ENCODE results near the gene NAV1. TPM values are rescaled to one million over a fixed set of nuclear protein-coding genes. Genes with fewer than 3 reads are reported as not detected.
"Not testable (repeated sequence)": the region's sequence is repeated elsewhere in the genome, so short reads cannot be mapped to it uniquely, and the experiment has no call there.

NAV1 gene
- total RNA-seq, 1 donor from 2014 or later: 63.3 TPM

DNA sequence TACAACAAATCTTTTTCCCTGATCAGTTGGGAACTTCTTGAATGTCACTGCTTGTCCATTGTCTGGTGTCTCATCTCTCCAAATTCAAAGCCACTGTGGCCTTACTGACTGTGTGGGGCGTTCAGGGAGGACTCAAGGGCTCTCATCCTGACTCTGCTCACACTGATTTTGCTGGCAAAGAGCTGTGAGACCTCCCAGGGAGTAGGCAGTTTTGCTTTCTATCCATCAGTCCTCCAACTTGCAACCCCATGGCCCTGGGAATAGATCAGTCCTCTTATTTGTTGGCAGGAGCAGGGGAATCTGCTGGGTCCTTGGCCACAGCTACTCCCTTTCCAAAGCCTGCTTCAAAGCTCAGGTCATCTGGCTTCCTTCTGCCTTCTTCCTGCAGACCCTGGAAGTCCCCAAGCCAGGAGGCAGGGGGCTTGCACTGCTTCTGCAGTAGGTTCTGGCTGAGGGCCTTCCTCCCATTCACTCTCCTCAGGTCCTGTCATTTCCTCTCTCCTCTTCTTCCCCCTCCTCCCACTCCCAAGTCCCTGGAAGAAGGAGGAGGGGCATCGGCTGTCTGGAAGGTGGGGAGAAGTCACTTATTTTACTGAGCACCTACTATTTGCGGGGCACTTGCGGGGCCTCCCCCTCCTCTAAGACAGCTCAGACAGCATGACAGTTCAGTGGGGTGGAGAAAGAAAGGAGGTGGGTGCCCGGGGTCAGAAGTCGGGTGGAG lies 876 bp upstream of the NAV1 start:
- no peak for DNase-seq
- intact Hi-C loops (cut with micrococcal nuclease): no loop called here
- no peak for ATAC-seq

DNA sequence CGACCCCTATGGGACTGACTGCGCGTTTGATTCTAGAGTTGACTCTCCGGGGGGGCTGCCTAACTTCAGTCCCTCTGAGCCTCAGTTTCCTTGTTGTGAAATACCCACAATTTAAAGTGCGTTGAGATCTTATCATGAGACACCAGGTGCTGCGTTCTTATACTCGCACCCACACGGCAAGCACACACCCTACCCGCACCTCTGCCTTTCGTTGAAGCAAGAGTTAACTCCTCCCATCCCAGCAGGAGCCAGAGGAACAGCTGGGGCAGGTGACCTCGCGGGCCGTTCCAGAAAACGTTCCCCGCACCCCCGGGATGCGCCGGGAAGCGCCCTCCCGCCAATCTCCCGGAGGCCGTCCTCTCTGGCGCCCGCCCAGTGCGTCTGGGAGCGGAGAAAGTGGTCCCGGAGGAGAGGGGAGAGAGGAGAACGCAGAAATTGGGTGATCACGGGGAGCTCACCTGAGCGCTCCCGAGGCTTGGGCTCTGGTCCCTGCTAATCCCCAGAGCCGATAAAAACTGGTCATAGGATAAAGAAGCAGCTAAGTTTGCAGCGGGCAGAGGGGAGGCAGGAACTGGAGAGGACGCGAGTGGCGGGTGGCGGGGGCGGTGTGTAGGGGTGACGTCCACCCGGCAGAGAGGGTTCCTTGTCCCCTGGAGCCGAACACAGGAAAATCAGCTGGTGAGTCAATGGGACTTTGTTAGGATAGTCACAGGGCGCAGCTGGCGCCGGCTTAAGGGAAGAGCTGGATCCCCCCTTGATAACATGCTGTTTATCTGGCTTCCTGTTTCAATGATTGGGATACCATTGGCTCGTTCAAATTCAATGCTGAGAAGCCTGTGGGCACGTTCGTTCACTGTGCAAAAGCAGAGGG lies 869 bp downstream of the NAV1 start:
- intact Hi-C loops (cut with micrococcal nuclease): no loop called here
- ATAC-seq: peak; percentile 21
- peak; percentile 65 for DNase-seq

DNA sequence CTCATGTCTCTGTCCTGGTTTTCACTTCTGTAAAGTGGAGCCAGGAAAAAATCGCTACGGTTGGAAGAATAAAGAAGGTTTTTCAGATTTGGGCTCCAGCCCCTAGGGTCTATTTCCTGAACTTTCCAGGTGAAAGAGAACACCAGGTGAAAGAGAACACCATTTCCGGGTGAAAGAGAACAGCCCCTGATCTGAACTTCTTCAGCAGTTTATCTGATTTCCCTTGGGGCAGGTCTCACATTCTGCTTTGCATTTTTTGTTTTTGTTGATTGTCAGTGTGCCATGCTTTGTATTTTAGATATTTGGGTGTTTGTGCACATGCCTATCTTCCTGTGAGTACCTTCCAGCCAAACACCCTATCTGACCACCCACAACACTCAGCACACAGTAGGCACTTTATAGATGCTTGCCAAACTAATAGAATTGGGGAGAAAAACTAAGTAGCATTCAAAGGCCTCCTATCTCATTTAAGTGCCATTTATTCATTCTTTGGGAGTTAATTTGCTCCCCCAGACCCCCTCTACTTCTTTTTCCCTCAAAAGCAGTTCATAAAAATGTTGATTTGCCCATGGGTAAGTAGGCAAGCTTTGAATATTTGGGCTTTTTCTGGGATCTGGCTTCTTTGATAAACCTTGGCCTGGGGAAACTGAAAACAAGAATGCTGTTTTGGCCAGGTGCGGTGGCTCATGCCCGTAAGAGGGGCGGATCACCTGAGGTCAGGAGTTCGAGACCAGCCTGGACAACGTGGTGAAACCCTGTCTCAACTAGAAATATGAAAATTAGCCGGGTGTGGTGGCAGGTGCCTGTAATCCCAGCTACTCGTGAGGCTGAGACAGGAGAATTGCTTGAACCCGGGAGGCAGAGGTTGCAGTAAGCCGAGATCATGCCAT lies 2.2 kb downstream of the NAV1 start:
- DNase-seq (no peak), ATAC-seq (no peak)
- intact Hi-C loops (cut with micrococcal nuclease): no loop called here

DNA sequence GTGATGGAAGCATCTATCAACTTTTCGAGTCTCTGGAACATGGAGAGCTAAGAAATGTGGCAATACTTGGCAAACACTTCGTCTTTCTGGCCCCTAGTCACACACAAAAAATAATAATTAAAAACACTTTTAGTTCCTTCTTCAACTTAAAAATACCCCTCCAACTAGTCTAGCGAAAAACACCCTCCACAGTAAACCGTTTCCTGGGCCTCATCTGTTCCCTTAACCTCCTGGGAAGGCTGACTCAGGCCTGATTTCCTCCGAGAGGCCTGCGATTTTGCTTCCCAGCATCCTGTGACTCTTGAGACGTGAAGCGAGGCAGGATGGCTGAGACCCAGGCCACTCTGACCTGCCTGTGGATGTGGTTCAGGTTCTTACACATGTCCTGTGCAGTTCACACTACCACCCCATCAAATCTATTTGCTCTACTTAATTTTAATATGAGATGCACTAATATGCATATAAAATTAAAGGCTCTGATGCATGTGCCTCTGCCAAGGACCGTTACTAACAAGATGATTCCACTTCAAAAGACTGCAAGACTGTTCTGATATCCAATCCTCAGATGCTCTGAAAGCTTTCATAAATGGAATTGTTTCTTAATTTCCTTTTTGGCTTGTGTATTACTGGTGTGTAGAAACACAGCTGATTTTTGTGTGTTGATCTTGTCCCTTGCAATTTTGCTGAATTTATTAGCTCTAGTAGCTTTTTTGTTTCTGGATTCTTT lies 3.5 kb downstream of the NAV1 start:
- DNase-seq (no peak), ATAC-seq (peak; percentile 16)
- intact Hi-C loops (cut with micrococcal nuclease): no loop called here

DNA sequence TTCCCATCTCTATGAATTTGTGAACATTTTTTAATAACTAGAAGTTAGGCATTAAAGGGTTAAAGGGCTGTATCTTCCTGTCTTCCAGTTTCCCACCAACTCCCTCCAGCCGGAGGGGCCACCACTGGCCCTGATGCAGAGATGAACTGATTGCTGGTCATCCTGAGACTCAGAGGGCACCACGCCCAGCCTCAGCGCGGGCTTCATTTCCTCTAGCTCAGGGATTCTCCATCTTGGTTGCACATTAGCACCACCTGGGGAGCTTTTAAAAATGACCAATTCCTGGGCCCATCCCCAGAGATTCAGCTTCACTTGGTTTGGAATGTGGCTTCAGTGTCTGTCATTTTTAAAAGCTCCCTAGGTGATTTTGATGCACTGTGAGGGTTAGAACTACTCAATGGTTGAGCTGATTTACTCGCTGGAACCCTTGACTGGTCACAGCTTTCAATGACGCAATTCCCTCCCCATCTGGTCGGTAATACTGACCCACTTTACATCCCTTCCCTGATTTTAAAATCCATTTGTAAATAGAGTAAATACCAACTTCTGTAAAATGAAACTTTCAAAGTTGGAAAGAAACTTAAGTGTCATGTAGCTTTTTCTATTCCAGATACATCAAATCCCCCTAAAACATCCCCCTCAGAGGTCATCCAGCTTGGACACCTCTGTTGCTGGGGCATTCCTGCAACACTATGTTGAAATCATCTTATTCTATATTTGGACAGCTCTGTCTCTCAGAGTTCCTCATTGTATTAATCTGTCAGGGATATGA lies 5.1 kb downstream of the NAV1 start:
- DNase-seq: no peak
- no peak for ATAC-seq

DNA sequence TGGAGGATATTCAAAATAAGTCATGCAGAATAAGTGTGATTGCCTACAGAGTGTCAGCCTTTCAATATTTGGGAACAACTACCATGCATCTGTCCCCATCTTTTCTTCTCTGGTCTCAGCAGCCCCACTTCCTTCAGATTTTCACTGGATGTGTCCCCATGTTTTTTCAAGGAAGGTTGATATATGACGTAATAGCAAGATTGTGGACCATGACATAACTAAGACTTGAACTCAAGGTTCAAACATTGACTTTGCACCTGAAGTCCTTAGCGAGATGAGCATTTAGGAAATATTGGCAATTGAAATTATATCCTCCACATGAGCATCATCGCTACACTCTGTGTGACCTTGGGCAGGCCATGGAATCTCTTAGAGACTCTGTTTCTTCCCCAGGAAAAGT lies 5.8 kb downstream of the NAV1 start:
- no peak for DNase-seq
- intact Hi-C loops (cut with micrococcal nuclease): no loop called here
- ATAC-seq: no peak

More for the DNA sequence above, 5.1 kb downstream of the NAV1 start:
- intact Hi-C loops (cut with micrococcal nuclease): no loop called here

DNA sequence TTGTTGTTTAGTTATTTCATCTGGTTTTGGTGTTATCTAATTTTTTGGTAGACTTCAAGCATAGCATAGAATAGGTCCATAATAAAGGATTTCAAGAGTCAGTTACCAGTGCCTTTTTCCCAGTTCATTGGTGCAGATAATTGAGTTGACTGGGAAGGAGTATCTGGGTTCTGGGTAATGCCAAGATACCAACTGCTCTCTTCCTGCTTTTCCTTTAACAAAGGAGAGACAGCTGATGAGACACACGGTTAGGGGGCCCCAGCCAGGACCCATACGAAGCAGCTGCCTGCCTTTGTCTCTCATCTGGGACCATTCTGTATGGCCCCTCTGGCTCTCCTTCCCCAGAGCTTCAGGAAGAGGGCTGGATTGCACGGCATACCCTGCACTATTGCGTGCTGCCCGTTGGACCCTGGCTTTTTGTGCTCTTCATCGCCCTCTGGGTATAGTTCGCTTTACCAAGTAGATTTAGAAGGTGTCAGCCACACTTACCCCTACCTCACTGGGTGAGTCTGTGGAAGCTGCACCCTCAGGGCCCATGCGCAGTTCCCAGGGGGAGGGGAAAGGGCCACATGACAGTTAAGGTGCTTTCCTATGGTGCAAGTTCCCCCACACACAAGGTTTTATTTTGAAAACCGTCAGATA lies 7.0 kb downstream of the NAV1 start:
- intact Hi-C loops (cut with micrococcal nuclease): no loop called here
- DNase-seq (no peak), ATAC-seq (no peak)

DNA sequence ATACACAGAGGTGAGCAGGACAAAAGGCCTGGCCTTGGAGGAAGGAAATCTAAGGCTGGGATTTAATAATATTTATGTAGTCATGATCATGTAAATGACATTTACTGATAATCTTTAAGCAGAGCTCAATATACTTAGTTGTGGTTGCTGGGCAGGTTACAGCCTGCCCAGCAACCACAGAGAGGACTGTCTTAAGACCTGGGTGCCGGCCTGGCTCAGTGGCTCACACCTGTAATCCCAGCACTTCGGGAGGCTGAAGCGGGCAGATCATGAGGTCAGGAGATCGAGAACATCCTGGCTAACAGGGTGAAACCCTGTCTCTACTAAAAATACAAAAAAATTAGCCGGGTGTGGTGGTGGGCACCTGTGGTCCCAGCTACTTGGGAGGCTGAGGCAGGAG lies 10.6 kb downstream of the NAV1 start:
- intact Hi-C loops (cut with micrococcal nuclease); DNase-seq; ATAC-seq: not testable (repeated sequence)

DNA sequence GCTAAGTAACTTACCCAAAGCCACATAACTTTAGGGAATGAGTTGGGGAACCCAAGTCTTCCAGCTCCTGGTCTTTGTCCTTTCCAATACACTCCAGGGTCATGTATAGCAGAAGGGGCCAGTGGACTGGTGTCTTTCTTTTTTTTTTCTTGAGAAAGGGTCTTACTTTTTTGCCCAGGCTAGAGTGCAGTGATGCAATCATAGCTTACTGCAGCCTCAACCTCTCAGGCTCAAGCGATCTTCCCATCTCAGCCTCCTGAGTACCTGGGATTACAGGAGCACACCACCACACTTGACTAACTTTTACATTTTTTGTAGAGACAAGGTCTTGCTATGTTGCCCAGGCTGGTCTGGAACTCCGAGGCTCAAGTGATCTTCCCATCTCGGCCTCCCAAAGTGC lies 12.2 kb downstream of the NAV1 start:
- intact Hi-C loops (cut with micrococcal nuclease): loop anchor here (10.0 kb wide), 1 partner anchor 244 kb away; no protein-coding TSS in a partner anchor
- DNase-seq (no peak), ATAC-seq (no peak)

DNA sequence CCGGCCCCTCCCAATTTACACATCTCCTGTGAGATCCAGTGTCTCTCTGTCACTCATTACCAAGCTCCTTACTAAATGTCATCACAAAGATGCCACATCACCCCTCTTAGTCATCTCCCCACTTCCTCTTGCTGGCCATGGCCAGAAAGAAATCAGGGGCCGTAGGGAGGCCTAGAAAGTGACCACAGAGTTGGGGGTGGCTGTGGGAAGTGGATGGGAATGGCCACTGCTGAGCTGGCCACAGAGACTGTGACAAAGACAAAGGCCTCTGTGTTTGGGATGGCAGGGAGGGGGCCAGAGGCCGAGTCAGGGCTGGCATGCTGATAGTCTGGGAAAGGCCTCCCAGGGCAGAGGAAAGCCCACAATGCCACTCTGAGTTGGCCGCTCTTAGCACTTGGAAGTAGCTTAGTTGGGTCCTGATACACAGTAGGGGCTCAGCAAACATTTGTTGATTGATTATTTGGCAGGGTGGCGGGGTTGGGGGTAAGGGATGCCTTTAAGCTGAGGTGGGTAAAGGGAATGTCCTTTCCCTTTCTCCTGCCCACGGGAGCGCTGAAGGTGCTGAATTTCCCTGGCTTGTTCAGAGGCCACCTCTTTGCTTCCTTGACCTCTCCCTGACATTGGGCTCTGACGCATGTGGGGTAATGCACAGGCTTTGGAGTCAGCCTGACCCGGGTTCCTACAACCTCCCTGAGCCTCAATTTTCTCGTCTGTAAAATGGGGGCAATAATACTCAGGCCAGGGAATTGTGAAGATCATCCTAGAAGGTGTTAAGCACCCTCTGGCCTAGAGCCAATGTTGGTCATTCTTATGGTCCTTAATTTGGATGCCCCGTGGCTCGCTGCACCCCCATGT lies 13.2 kb downstream of the NAV1 start:
- intact Hi-C loops (cut with micrococcal nuclease): loop anchor here (10.0 kb wide), 1 partner anchor 243 kb away; no protein-coding TSS in a partner anchor
- DNase-seq (no peak), ATAC-seq (peak; percentile 22)

DNA sequence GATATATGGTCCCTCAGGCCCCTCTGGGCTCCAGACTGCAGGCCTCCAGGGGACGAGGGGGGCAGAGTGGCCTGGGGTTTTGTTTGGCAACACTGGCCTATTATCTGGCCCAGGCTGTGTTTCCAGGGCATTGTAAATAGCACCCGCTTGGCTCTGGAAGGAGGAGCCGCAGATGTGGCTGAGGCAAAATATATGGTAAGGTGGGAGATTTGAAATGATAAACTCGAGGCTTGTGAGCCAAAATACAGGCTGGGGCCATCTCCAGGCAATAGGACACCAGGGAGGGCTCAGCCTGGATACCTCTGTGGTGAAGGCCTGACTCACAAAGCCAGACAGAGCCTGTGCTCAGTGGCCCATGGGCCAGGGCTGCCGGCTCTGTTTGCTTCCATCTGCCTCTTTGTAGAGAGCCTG lies 14.0 kb downstream of the NAV1 start:
- no peak for DNase-seq
- intact Hi-C loops (cut with micrococcal nuclease): loop anchor here (10.0 kb wide), 1 partner anchor 242 kb away; no protein-coding TSS in a partner anchor
- ATAC-seq: no peak

DNA sequence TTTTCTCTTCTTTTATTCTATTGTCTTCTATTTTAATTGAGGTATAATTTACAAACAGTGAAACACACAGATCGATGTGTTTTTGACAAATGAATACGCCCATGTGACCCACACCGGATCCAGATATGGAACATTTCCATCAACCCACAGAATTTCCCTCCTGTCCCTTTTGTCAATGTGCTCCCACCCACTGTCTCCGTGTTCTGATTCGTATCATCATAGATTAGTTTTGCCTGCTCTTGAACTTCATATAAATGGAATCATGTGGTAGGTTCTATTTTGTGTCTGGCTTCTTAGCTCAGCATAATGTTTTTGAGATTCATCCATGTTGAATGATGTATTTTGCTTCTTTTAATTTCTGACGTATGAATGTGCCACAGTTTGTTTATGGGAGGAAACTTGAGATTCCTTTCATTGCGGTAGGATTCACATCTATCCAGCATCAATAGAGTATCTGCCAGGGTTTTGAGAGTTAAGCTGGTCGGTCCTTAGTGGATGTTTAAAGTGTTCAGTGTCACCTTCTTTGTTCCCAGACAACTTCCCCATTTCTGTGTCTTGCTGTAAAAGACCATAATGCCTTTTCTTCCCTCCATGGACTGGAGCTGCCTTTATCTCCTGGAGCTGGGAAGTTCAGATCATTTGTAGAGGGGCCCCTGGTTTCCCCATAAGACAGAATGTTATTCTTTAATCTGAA lies 14.7 kb downstream of the NAV1 start:
- intact Hi-C loops (cut with micrococcal nuclease): loop anchor here (10.0 kb wide), 1 partner anchor 241 kb away; no protein-coding TSS in a partner anchor
- ATAC-seq (no peak), DNase-seq (no peak)

DNA sequence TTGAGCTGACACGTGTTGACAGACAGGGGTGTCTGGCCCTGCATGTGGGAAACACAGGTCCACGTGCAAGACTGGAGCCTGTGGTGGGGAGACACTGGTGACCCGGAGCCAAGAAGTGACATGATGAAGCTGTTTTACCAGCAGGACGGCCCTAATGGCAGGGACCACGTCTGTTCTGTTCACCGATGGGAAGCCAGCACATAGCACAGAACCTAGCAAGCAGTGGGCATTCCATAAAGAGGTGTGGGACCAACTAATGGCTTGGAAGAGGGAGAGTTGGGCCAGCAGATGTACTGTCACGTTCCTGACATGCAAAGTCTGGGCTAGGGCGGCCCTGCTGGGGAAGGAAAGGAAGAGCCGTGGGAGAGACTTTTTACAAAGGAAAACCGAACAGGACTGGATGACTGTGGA lies 15.3 kb downstream of the NAV1 start:
- intact Hi-C loops (cut with micrococcal nuclease): loop anchor here (10.0 kb wide), 1 partner anchor 241 kb away; no protein-coding TSS in a partner anchor
- peak; percentile 48 for DNase-seq
- peak; percentile 67 for ATAC-seq

DNA sequence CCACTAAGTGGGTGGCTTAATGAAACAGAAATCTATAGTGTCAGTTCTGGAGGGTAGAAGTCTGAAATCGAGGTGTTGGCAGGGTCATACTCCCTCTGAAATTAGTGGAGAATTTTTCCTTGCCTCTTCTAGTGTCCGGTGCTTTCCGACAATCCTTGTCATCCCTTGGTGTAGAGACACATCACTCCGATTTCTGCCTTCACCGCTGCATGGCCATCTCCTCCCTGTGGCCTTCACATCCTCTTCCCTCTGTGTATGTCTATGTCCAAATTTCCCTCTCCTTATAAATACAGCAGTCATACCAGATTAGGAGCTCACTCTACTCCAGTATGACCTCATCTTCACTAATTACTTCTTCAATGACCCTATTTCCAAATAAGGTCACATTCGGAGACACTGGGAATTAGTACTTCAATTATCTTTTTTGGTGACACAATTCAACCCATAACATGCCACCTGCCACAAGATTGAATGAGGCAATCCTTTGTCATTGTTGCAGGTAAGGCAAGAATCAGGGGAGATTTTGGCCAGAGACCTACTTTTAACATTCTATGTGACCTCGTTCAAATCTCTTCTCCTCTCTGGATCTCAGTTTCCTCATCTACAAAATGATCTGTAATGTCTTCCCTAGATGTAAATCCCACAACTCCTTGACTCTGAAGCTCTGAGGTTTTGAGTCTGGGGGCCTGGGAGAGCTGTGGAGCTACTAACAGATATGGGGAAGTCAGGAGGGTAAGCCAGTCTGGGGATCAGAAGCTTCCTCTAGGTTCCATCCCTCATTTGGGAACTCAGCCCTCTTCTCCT lies 16.1 kb downstream of the NAV1 start:
- intact Hi-C loops (cut with micrococcal nuclease): loop anchor here (10.0 kb wide), 1 partner anchor 240 kb away; no protein-coding TSS in a partner anchor
- ATAC-seq (no peak), DNase-seq (no peak)

DNA sequence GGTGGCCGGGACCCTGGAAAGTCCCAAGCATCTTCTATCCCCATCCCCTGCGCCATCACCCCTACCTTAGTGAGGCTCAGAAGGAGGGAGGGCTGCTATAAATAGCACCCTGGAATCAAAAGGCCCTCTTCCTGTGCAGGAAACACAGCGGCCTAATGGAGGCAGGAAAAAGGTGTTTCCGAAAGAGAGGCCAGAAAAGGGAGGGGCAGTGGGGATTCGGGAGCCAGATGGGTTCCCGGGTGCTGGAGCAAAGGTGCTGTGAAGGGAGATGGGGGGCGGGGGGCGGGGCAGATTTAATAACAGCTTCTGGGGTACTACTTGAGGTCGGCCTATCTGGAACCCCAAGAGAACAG lies 16.6 kb downstream of the NAV1 start:
- intact Hi-C loops (cut with micrococcal nuclease): loop anchor here (10.0 kb wide), 1 partner anchor 239 kb away; no protein-coding TSS in a partner anchor
- DNase-seq (no peak), ATAC-seq (peak; percentile 18)

Data from left ventricle myocardium superior (tissue), 1 donor.